ENCODE measurements around the gene RNF152.

RNF152 gene

GRCh38 chr18:61894751-61895524 lies 2.1 kb upstream of the RNF152 start:
- in situ Hi-C loops (cut with MboI; ENCODE audit: low sequenced_read_pairs) = no loop called here

GRCh38 chr18:61893971-61894750 lies 1.4 kb upstream of the RNF152 start:
- in situ Hi-C loops (cut with MboI; ENCODE audit: low sequenced_read_pairs) = no loop called here

GRCh38 chr18:61893309-61893970 lies 633 bp upstream of the RNF152 start:
- in situ Hi-C loops (cut with MboI; ENCODE audit: low sequenced_read_pairs) = no loop called here

- in situ Hi-C loops (cut with MboI; ENCODE audit: low sequenced_read_pairs) = no loop called here
These were observed 913 bp downstream of the RNF152 start for GRCh38 chr18:61891894-61892293.

GRCh38 chr18:61891271-61891670 lies 1.5 kb downstream of the RNF152 start:
- in situ Hi-C loops (cut with MboI; ENCODE audit: low sequenced_read_pairs) = no loop called here

- in situ Hi-C loops (cut with MboI; ENCODE audit: low sequenced_read_pairs) = no loop called here
These were observed 2.5 kb downstream of the RNF152 start for GRCh38 chr18:61890344-61890743.

GRCh38 chr18:61889541-61889940 lies 3.3 kb downstream of the RNF152 start:
- in situ Hi-C loops (cut with MboI; ENCODE audit: low sequenced_read_pairs) = no loop called here

GRCh38 chr18:61888622-61889021 lies 4.2 kb downstream of the RNF152 start:
- in situ Hi-C loops (cut with MboI; ENCODE audit: low sequenced_read_pairs) = no loop called here

GRCh38 chr18:61887838-61888237 lies 5.0 kb downstream of the RNF152 start:
- in situ Hi-C loops (cut with MboI; ENCODE audit: low sequenced_read_pairs) = no loop called here

- in situ Hi-C loops (cut with MboI; ENCODE audit: low sequenced_read_pairs) = no loop called here
These were observed 9.3 kb downstream of the RNF152 start for GRCh38 chr18:61883547-61883946.

GRCh38 chr18:61882296-61883004 lies 10.4 kb downstream of the RNF152 start:
- in situ Hi-C loops (cut with MboI; ENCODE audit: low sequenced_read_pairs) = no loop called here

- in situ Hi-C loops (cut with MboI; ENCODE audit: low sequenced_read_pairs) = no loop called here
These were observed 15.9 kb downstream of the RNF152 start for GRCh38 chr18:61876899-61877298.

GRCh38 chr18:61870151-61870550 lies 22.7 kb downstream of the RNF152 start:
- in situ Hi-C loops (cut with MboI; ENCODE audit: low sequenced_read_pairs) = no loop called here

GRCh38 chr18:61869636-61870035 lies 23.2 kb downstream of the RNF152 start:
- in situ Hi-C loops (cut with MboI; ENCODE audit: low sequenced_read_pairs) = no loop called here

- in situ Hi-C loops (cut with MboI; ENCODE audit: low sequenced_read_pairs) = no loop called here
These were observed 27.2 kb downstream of the RNF152 start for GRCh38 chr18:61865466-61866175.

GRCh38 chr18:61861372-61861771 lies 31.4 kb downstream of the RNF152 start:
- in situ Hi-C loops (cut with MboI; ENCODE audit: low sequenced_read_pairs) = no loop called here

GRCh38 chr18:61860302-61860701 lies 32.5 kb downstream of the RNF152 start:
- in situ Hi-C loops (cut with MboI; ENCODE audit: low sequenced_read_pairs) = no loop called here

GRCh38 chr18:61859113-61859512 lies 33.7 kb downstream of the RNF152 start:
- in situ Hi-C loops (cut with MboI; ENCODE audit: low sequenced_read_pairs) = no loop called here

GRCh38 chr18:61856678-61857077 lies 36.1 kb downstream of the RNF152 start:
- in situ Hi-C loops (cut with MboI; ENCODE audit: low sequenced_read_pairs) = no loop called here
